HG03442 (cell line): ENCODE data around the gene SLC25A14.
A peak's percentile ranks its signal among the peaks of the same experiment; 100 is the strongest.
"Not testable (repeated sequence)": the region's sequence is repeated elsewhere in the genome, so short reads cannot be mapped to it uniquely, and the experiment has no call there.

Source experiments
- ATAC-seq: cut with Tn5 transposase; IDR thresholded peaks from one replicate; pipeline ENCODE4 v1.9.1; 2021; ENCODE audit warnings: mild to moderate bottlenecking, moderate library complexity; ENCODE audit not compliant: unreplicated experiment

The SLC25A14 gene

GRCh38 chrX:130339408-130340222, at the start of gene SLC25A14:
SLC25A14 (plus strand) TSS chrX:130339919; CDS start chrX:130340279, 360 bp downstream.
- ATAC-seq: peak; percentile 99

- ATAC-seq: no peak
Observed at GRCh38 chrX:130295519-130296296, 44.0 kb upstream of the SLC25A14 start.

- ATAC-seq: no peak
Observed at GRCh38 chrX:130296297-130296678, 43.4 kb upstream of the SLC25A14 start.

- no peak for ATAC-seq
Observed at GRCh38 chrX:130296743-130297142, 43.0 kb upstream of the SLC25A14 start.

DNA sequence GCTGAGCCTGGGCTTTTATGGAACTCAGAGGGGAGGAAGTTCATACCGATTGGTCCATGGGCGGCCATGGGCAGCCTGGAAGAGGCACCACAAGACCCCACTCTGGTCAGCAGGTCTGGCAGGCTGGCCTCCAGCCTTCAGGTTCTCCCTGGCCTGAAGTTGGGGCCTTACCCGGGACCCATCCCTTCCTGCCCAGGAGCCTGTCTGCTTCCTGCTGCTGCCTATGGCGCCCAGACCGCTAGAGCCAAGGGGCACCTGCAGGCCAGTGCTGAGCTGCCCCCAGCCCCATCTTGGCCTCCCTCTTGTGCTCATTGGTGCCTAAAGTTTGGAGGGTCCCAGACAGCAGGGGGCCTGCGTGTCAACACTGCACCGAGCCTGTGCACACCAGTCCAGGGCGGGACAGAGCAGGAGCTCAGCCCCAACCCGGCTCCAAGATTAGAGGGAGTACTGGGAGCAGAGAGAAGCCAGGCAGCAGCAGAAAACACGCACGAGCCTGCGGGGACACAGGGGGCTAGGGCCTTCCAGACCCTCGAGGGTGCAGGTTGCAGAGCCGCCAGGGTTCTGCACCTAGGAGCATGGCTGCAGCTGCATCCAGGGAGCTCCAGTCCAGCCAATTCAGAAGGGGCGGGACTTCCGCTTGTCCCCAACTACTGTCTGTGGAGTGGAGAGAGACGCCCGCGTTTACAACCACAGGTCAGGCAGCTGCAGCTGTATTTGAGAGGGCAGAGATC, 40.3 kb upstream of the SLC25A14 start:
- ATAC-seq: no peak

- ATAC-seq: no peak
Observed at GRCh38 chrX:130300010-130300282, 39.8 kb upstream of the SLC25A14 start.

DNA sequence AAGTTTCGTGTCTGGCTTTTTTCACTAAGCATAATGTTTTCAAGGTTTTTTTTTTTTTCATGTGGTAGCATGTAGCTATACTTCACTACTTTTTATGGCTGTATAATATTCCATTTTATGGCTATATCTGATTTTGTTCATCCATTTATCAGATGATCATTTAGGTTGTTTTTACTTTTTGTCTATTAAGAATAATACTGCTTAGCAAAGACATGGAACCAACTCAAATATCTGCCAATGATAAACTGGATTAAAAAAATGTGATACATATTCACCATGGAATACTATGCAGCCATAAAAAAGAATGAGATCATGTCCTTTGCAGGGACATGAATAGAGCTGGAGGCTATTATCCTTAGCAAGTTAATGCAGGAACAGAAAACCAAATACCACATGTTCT, 38.3 kb upstream of the SLC25A14 start:
- no peak for ATAC-seq

DNA sequence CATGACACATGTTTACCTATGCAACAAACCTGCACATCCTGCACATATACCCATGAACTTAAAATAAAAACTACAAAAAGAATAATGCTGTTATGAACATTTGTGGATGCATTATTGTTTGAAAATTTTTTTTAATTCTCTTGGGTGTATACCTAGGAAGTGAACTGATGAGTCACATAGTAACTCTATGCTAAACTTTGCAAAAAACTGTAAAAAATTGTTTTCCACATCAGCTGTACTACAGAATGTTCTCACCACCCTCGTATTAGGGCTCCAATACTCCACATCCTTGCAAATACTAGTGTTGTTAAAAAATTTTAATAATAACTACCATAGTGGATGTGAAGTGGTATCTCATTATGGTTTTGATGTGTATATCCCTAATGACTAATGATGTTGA, 37.7 kb upstream of the SLC25A14 start:
- ATAC-seq: no peak

GRCh38 chrX:130304587-130305368, 34.9 kb upstream of the SLC25A14 start:
- no peak for ATAC-seq

- not testable (repeated sequence) for ATAC-seq
Observed at GRCh38 chrX:130319886-130320285, 19.8 kb upstream of the SLC25A14 start.

GRCh38 chrX:130321550-130321949, 18.2 kb upstream of the SLC25A14 start:
- no peak for ATAC-seq

- no peak for ATAC-seq
Observed at GRCh38 chrX:130330146-130330545, 9.6 kb upstream of the SLC25A14 start.

- peak; percentile 68 for ATAC-seq
Observed at GRCh38 chrX:130330706-130331105, 9.0 kb upstream of the SLC25A14 start.

DNA sequence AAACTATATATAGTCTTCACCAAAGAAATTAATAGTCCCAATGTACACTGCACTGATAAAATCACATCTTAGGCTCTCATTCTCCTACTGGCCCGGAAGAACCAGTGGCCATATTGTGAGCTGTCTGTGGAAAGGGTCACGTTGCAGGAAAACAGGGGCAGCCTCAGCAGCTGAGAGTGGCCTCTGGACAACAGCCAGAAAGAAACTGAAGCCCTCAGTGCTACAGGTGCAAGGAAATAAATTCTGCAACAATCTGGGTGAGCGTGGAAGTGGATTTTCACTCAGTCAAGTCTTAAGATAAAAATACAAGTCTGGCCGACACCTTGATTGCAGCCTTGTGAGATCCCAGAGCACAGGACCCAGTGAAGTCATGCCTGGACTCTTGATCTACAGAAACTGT, 3.2 kb upstream of the SLC25A14 start:
- no peak for ATAC-seq

DNA sequence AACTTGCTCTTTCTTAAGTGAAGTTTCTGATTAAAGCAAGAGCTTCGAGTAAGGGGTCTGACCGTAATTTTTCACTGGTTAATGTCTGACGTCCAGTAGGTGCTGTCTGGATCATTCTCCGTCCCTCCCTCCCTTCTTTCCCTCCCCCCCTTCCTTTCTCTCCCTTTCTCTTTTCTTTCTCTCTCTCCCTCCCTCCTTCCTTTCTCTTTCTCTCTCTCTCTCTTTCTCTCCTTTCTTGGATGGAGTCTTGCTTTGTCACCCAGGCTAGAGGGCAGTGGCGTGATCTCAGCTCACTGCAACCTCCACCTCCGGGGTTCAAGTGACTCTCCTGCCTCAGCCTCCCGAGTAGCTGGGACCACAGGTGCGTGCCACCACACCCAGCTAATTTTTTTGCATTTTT, 850 bp upstream of the SLC25A14 start:
- not testable (repeated sequence) for ATAC-seq

GRCh38 chrX:130340271-130340670, 552 bp downstream of the SLC25A14 start:
- ATAC-seq: no peak

- ATAC-seq: no peak
Observed at GRCh38 chrX:130343411-130343810, 3.7 kb downstream of the SLC25A14 start.

DNA sequence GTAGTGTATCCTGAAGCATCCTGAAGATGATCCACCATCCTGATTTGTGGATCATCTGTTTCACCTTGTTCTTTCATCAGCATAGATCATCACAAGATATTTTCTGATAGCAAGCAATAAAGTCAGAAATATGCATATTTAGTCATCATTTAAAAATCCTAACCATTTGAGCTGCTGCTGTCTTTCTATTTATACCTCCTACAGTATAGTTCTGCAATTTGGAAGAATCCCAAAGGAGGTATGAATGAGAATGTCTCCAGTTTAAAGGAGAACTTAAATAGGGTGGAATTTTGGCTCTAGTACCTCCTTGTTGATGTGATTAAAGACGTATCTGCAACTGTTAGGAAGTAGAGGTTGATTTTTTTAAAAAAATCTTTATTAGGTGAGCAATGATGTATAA, 7.6 kb downstream of the SLC25A14 start:
- ATAC-seq: no peak

- ATAC-seq: no peak
Observed at GRCh38 chrX:130351567-130351966, 11.8 kb downstream of the SLC25A14 start.

- ATAC-seq: not testable (repeated sequence)
Observed at GRCh38 chrX:130352050-130352449, 12.3 kb downstream of the SLC25A14 start.

- ATAC-seq: no peak
Observed at GRCh38 chrX:130376077-130376476, 36.4 kb downstream of the SLC25A14 start.
